Mammary microvascular endothelial cell (primary cell): ENCODE measurements around the gene PFN4. TPM values are rescaled to one million over a fixed set of nuclear protein-coding genes. Genes with fewer than 3 reads are reported as not detected.

Experiments used
- total RNA-seq: library from RNA; depleted of rRNA; stranded (reverse); fragments of >200 nt; gene quantifications from 2 replicates; pipeline ENCODE4 v1.2.3, GENCODE V29; 2015

PFN4 gene
- 0.69 TPM in 1 of 2 replicates, not detected in the other for total RNA-seq

GRCh38 chr2:24123195-24123921 is at the start of gene PFN4, which contains the start of gene FAM228B:
PFN4 (minus strand) TSS chr2:24123334; CDS start chr2:24122535, 799 bp downstream.
FAM228B (plus strand) TSS chr2:24123469; CDS start chr2:24124362, 893 bp downstream.

GRCh38 chr2:24084386-24085199 is 38.5 kb downstream of the PFN4 start, which contains the start of gene TP53I3:
TP53I3 (minus strand) TSS chr2:24084834; CDS start chr2:24084326, 508 bp downstream.

GRCh38 chr2:24075915-24076848 is 47.0 kb downstream of the PFN4 start, which contains the start of gene SF3B6:
SF3B6 (minus strand) TSS chr2:24076326; CDS start chr2:24076229, 97 bp downstream.

Other genes with a start within 250 kb of the PFN4 start
- gene ATAD2B, start 196.2 kb downstream of the PFN4 start, total RNA-seq: 4.7 and 5.1 TPM in 2 replicates
- 9.9 and 17.1 TPM in 2 replicates for gene UBXN2A, start 182.9 kb downstream of the PFN4 start, total RNA-seq
- gene MFSD2B, start 113.2 kb downstream of the PFN4 start, total RNA-seq: 0.20 and 0.59 TPM in 2 replicates
- 10.6 and 12.1 TPM in 2 replicates for gene WDCP, start 75.9 kb downstream of the PFN4 start, total RNA-seq
- gene FKBP1B, start 73.6 kb downstream of the PFN4 start, total RNA-seq: 15.6 and 21.6 TPM in 2 replicates
- 196 and 209 TPM in 2 replicates for gene SF3B6, start 47.0 kb downstream of the PFN4 start, total RNA-seq
- gene TP53I3, start 38.5 kb downstream of the PFN4 start, total RNA-seq: 114 and 133 TPM in 2 replicates
- gene FAM228B, start 135 bp upstream of the PFN4 start, total RNA-seq: 1.1 and 2.0 TPM in 2 replicates
- 0.07 and 2.4 TPM in 2 replicates for gene FAM228A, start 51.7 kb upstream of the PFN4 start, total RNA-seq
- 28.0 and 31.4 TPM in 2 replicates for gene ITSN2, start 237.2 kb upstream of the PFN4 start, total RNA-seq